ENCODE measurements around the gene TNF. TPM values are rescaled to one million over a fixed set of nuclear protein-coding genes. Genes with fewer than 3 reads are reported as not detected.

TNF gene
- polyA plus RNA-seq, 1 of the 3 experiments (the other 2 are of a cell fraction): not detected

DNA sequence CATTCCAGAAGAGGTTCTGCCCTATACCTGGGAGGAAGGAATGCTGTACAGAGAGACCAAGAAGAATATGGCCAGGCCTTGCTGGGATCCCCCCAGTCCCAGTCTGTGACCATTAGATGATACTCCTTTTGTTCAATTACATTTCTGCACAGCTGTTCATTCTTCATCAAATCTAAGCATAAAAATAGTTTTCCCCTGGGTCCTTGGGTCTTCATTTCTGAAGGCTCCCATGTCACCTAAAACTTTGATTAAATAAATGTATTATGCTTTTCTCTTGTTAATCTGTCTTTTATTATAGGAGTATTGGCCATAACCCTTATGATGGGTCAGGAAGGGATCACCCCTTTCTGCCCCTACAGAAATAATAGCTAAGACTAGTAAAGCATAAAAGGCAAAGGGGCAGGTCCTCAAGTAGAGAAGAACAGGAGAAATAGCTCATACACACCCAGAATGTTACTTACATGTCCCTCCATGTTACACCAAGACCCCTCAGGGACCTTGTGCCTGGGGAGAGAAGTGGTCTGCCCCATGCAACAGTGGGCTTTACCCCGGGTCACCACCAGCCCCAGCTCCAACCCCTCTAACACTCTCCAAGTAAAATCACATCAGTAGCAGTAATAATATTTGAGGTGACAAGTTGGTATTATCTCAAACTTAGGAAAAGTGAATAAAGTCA is 5.4 kb upstream of the TNF start:
- no peak overlapping the region for H3K27ac ChIP-seq (ENCODE audit: low read depth in 2 of 2, low read length in 1 of 2)
- no peaks in the 10 kb centered on the region for H3K9me2 ChIP-seq
- H3F3A ChIP-seq (replicated peaks; ENCODE audit: insufficient read depth): peaks cover 2% of the 10 kb centered on the region
- no peak overlapping the region for H3K4me2 ChIP-seq
- 60% methylated on average over 1 of the region's 1 CpG for whole genome bisulfite sequencing (ENCODE audit: low lambda C conversion rate)
- H3K4me1 ChIP-seq (ENCODE audit: control insufficient read depth in 1 of 2, insufficient read depth in 2 of 2, low read depth in 1 of 2, low read length in 1 of 2): no peaks in the 10 kb centered on the region
- H3K9ac ChIP-seq: no peak overlapping the region
- no peaks in the 10 kb centered on the region for H3K79me2 ChIP-seq (ENCODE audit: insufficient read depth)
- no peak overlapping the region for H3K4me3 ChIP-seq (ENCODE audit: low read depth in 2 of 2, low read length in 1 of 2)
- TF ChIP-seq, protein P1, sequence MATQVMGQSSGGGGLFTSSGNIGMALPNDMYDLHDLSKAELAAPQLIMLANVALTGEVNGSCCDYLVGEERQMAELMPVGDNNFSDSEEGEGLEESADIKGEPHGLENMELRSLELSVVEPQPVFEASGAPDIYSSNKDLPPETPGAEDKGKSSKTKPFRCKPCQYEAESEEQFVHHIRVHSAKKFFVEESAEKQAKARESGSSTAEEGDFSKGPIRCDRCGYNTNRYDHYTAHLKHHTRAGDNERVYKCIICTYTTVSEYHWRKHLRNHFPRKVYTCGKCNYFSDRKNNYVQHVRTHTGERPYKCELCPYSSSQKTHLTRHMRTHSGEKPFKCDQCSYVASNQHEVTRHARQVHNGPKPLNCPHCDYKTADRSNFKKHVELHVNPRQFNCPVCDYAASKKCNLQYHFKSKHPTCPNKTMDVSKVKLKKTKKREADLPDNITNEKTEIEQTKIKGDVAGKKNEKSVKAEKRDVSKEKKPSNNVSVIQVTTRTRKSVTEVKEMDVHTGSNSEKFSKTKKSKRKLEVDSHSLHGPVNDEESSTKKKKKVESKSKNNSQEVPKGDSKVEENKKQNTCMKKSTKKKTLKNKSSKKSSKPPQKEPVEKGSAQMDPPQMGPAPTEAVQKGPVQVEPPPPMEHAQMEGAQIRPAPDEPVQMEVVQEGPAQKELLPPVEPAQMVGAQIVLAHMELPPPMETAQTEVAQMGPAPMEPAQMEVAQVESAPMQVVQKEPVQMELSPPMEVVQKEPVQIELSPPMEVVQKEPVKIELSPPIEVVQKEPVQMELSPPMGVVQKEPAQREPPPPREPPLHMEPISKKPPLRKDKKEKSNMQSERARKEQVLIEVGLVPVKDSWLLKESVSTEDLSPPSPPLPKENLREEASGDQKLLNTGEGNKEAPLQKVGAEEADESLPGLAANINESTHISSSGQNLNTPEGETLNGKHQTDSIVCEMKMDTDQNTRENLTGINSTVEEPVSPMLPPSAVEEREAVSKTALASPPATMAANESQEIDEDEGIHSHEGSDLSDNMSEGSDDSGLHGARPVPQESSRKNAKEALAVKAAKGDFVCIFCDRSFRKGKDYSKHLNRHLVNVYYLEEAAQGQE (IDR thresholded peaks at IDR 0.05; ENCODE audit: low read depth, low read length): no peak
- TF ChIP-seq RFX5 (IDR thresholded peaks at IDR 0.05; ENCODE audit: low read length) (no peak), SMC3 (IDR thresholded peaks at IDR 0.05; ENCODE audit: low read depth, low read length) (no peak), YY1 (IDR thresholded peaks at IDR 0.05; ENCODE audit: low read depth) (no peak), RCOR1 (IDR thresholded peaks at IDR 0.05; ENCODE audit: low read length) (no peak), FOXM1 (IDR thresholded peaks at IDR 0.05; ENCODE audit: low read depth) (no peak), MXI1 (IDR thresholded peaks at IDR 0.05; ENCODE audit: low read depth, low read length) (no peak), RXRA (IDR thresholded peaks at IDR 0.05; ENCODE audit: borderline replicate concordance, low read depth) (no peak)
- H3K9me3 ChIP-seq: no peaks in the 10 kb centered on the region; the same call in 1 of the 2 replicates
- no peak for DNase-seq
- H2AFZ ChIP-seq (ENCODE audit: low read depth): no peak overlapping the region
- H3K27me3 ChIP-seq (ENCODE audit: insufficient read depth): no peaks in the 10 kb centered on the region
- H3K36me3 ChIP-seq (replicated peaks in 1 of 2; ENCODE audit: control insufficient read depth in 1 of 2, insufficient read depth in 2 of 2, low read length in 1 of 2): no peaks in the 10 kb centered on the region
- POLR2A ChIA-PET: no interaction called here
- H4K20me1 ChIP-seq (ENCODE audit: insufficient read depth): no peaks in the 10 kb centered on the region
- CTCF ChIA-PET: interaction anchor here (0.8 to 5.4 kb wide), 6 partner anchors 10 to 28 kb away, joined by 3 to 22 read pairs (median 12); partner anchors contain the start of genes ATP6V1G2 and LTB

DNA sequence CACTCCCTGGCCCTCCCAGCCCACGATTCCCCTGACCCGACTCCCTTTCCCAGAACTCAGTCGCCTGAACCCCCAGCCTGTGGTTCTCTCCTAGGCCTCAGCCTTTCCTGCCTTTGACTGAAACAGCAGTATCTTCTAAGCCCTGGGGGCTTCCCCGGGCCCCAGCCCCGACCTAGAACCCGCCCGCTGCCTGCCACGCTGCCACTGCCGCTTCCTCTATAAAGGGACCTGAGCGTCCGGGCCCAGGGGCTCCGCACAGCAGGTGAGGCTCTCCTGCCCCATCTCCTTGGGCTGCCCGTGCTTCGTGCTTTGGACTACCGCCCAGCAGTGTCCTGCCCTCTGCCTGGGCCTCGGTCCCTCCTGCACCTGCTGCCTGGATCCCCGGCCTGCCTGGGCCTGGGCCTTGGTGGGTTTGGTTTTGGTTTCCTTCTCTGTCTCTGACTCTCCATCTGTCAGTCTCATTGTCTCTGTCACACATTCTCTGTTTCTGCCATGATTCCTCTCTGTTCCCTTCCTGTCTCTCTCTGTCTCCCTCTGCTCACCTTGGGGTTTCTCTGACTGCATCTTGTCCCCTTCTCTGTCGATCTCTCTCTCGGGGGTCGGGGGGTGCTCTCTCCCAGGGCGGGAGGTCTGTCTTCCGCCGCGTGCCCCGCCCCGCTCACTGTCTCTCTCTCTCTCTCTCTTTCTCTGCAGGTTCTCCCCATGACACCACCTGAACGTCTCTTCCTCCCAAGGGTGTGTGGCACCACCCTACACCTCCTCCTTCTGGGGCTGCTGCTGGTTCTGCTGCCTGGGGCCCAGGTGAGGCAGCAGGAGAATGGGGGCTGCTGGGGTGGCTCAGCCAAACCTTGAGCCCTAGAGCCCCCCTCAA is 3.1 kb upstream of the TNF start, which contains the start of gene LTA:
LTA (plus strand) TSS at position 249 of the 871 bp plus-strand sequence; CDS start at position 703, 454 bp downstream.
- Histone ChIP-seq H3F3A (replicated peaks; ENCODE audit: insufficient read depth) (peaks cover 2% of the 10 kb centered on the region), H3K4me2 (no peak within 1 kb of the TSS), H3K27ac (ENCODE audit: low read depth in 2 of 2, low read length in 1 of 2) (no peak within 1 kb of the TSS), H3K9me2 (no peaks in the 10 kb centered on the region), H3K4me1 (ENCODE audit: control insufficient read depth in 1 of 2, insufficient read depth in 2 of 2, low read depth in 1 of 2, low read length in 1 of 2) (no peaks in the 10 kb centered on the region; a peak in 1 of 4 replicates), H4K20me1 (ENCODE audit: insufficient read depth) (no peaks in the 10 kb centered on the region), H3K27me3 (ENCODE audit: insufficient read depth) (no peaks in the 10 kb centered on the region), H3K9me3 (no peaks in the 10 kb centered on the region; the same call in 1 of the 2 replicates), H3K79me2 (ENCODE audit: insufficient read depth) (no peaks in the 10 kb centered on the region), H3K4me3 (ENCODE audit: low read depth in 2 of 2, low read length in 1 of 2) (no peak within 1 kb of the TSS), H3K36me3 (replicated peaks in 1 of 2; ENCODE audit: control insufficient read depth in 1 of 2, insufficient read depth in 2 of 2, low read length in 1 of 2) (no peaks in the 10 kb centered on the region), H3K9ac (no peak within 1 kb of the TSS), H2AFZ (ENCODE audit: low read depth) (no peak within 1 kb of the TSS)
- POLR2A ChIA-PET: no interaction called here
- DNase-seq: no peak
- CTCF ChIA-PET: interaction anchor here (1.2 to 17.6 kb wide), 3 partner anchors 9 to 26 kb away, joined by 3 to 312 read pairs (median 22); no protein-coding TSS in a partner anchor
- 79% methylated on average over 27 of the region's 27 CpGs for WGBS (ENCODE audit: low lambda C conversion rate)
- TF ChIP-seq POLR2AphosphoS5 (IDR thresholded peaks at IDR 0.05; ENCODE audit: low read depth, low read length): no peak
- TF ChIP-seq, protein P2, sequence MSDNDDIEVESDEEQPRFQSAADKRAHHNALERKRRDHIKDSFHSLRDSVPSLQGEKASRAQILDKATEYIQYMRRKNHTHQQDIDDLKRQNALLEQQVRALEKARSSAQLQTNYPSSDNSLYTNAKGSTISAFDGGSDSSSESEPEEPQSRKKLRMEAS (IDR thresholded peaks at IDR 0.05; ENCODE audit: low read depth): no peak
- no peak for TF ChIP-seq NRF1 (IDR thresholded peaks at IDR 0.05; ENCODE audit: low read depth, low read length)
- TF ChIP-seq, protein P3, sequence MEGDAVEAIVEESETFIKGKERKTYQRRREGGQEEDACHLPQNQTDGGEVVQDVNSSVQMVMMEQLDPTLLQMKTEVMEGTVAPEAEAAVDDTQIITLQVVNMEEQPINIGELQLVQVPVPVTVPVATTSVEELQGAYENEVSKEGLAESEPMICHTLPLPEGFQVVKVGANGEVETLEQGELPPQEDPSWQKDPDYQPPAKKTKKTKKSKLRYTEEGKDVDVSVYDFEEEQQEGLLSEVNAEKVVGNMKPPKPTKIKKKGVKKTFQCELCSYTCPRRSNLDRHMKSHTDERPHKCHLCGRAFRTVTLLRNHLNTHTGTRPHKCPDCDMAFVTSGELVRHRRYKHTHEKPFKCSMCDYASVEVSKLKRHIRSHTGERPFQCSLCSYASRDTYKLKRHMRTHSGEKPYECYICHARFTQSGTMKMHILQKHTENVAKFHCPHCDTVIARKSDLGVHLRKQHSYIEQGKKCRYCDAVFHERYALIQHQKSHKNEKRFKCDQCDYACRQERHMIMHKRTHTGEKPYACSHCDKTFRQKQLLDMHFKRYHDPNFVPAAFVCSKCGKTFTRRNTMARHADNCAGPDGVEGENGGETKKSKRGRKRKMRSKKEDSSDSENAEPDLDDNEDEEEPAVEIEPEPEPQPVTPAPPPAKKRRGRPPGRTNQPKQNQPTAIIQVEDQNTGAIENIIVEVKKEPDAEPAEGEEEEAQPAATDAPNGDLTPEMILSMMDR (IDR thresholded peaks at IDR 0.05): no peak
- TF ChIP-seq, protein P4, sequence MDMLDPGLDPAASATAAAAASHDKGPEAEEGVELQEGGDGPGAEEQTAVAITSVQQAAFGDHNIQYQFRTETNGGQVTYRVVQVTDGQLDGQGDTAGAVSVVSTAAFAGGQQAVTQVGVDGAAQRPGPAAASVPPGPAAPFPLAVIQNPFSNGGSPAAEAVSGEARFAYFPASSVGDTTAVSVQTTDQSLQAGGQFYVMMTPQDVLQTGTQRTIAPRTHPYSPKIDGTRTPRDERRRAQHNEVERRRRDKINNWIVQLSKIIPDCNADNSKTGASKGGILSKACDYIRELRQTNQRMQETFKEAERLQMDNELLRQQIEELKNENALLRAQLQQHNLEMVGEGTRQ (IDR thresholded peaks at IDR 0.05; ENCODE audit: borderline replicate concordance, low read depth, low read length): no peak
- TF ChIP-seq GABPA (IDR thresholded peaks at IDR 0.05; ENCODE audit: low read depth): no peak
- no peak for TF ChIP-seq NFIC (IDR thresholded peaks at IDR 0.05; ENCODE audit: borderline replicate concordance)
- TF ChIP-seq RXRA (IDR thresholded peaks at IDR 0.05; ENCODE audit: borderline replicate concordance, low read depth): no peak
- no peak for TF ChIP-seq TAF1 (IDR thresholded peaks at IDR 0.05; ENCODE audit: borderline replicate concordance, low read depth, low read length)
- no peak for TF ChIP-seq RFX5 (IDR thresholded peaks at IDR 0.05; ENCODE audit: low read length)
- no peak for TF ChIP-seq CHD2 (IDR thresholded peaks at IDR 0.05; ENCODE audit: low read length, partially characterized antibody)
- TF ChIP-seq, protein P5, sequence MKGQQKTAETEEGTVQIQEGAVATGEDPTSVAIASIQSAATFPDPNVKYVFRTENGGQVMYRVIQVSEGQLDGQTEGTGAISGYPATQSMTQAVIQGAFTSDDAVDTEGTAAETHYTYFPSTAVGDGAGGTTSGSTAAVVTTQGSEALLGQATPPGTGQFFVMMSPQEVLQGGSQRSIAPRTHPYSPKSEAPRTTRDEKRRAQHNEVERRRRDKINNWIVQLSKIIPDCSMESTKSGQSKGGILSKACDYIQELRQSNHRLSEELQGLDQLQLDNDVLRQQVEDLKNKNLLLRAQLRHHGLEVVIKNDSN (IDR thresholded peaks at IDR 0.05; ENCODE audit: borderline replicate concordance, low read depth): no peak
